GM10266 (cell line): Measurements from ENCODE around the gene SCAF1.

ENCODE experiments used
- DNase-seq: peaks from one replicate; pipeline ENCODE4 v3.0.0; 2012; ENCODE audit errors: extremely low spot score
- CTCF ChIP-seq: IDR thresholded peaks from 2 replicates; pipeline ENCODE4 v1.5.1; 2012; ENCODE audit warnings: mild to moderate bottlenecking, low read depth; ENCODE audit not compliant: control insufficient read depth, insufficient read depth; ENCODE audit errors: missing control alignments

Gene SCAF1

GRCh38 chr19:49640113-49640898 lies 1.7 kb upstream of the SCAF1 start, which contains the start of gene RRAS:
Gene RRAS (minus strand): TSS chr19:49640143. CDS start chr19:49640098, 45 bp downstream.
- no peak for TF ChIP-seq CTCF
- peak; percentile 99 for DNase-seq

- no peak for TF ChIP-seq CTCF
- DNase-seq = no peak
Observed at GRCh38 chr19:49642492-49643035, 555 bp downstream of the SCAF1 start.

GRCh38 chr19:49643466-49643865 lies 1.5 kb downstream of the SCAF1 start:
- no peak for DNase-seq
- TF ChIP-seq CTCF = no peak

DNA sequence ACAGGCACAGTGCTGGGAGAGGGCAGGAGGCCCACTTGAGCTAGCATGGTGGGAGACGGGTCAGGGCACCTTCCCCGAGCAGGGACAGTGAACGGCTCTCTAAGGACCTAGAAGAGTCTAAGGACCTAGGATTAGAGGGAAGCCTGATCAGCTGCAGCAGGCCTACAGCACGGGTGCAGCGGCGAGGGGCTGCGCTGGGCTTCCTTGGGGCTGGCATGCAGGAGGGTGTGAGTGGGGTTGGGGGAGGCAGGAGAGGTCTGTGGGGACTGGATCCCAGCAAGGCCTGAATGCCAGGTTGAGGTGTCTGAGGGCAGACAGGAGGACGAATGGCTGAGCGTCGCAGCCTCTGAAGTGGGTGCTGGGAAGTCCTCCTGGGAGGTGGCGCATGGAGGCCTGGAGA lies 3.6 kb downstream of the SCAF1 start:
- DNase-seq = no peak
- TF ChIP-seq CTCF = no peak

DNA sequence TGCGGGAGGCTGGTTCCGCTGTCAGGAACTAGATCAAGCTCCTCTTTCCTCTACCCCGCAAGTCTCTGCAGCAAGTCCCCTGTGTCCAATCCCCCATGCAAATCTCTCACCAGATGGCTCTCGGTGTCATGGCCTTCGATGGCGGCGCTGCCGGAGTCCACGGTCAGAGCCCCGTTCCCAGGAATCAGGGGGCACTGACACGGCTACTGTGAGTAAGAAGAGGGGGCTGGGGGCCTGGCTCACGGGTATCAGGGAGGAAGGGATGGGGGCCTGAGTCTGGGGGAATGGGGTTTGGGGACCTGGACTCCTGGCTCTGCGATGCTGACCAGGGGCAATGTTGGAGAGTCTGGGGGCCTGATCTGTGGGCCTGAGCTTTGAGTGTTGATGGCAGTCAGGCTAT lies 4.0 kb downstream of the SCAF1 start:
- no peak for TF ChIP-seq CTCF
- no peak for DNase-seq

GRCh38 chr19:49646586-49646985 lies 4.6 kb downstream of the SCAF1 start:
- no peak for TF ChIP-seq CTCF
- DNase-seq = no peak

- DNase-seq = no peak
- no peak for TF ChIP-seq CTCF
Observed at GRCh38 chr19:49651029-49651819, 9.2 kb downstream of the SCAF1 start.
